ENCODE results near the gene BSG.
A peak's percentile ranks its signal among the peaks of the same experiment; 100 is the strongest.

BSG gene

DNA sequence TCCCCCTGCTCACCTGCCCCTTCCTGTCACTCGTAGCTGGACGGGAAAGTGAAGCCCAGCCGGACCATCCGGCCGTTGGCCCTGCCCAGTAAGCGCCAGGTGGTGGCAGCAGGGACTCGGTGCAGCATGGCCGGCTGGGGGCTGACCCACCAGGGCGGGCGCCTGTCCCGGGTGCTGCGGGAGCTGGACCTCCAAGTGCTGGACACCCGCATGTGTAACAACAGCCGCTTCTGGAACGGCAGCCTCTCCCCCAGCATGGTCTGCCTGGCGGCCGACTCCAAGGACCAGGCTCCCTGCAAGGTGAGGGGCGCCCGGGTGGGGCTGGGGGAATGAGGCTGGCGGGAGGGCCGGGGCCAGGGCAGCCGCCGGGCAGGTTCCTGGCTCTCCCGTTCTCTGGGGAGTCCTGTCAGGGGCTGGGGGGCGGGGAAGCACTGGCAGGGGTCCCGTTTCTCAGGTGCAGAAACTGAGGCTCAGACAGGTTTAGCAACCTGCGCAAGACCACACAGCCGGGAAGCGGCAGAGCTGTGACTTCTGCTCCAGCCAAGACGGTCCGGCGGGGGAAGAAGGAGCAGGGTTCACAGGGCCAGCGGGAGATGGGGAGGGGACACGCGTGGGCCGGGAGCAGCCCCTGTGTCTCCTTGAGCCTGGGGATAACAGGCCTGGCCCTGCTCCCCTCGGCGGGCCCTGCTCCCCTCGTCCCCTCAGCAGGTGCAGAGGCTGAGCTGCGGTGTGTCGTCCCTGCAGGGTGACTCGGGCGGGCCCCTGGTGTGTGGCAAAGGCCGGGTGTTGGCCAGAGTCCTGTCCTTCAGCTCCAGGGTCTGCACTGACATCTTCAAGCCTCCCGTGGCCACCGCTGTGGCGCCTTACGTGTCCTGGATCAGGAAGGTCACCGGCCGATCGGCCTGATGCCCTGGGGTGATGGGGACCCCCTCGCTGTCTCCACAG lies 23.2 kb upstream of the BSG start:
- in situ Hi-C loops (cut with MboI; ENCODE audit: low sequenced_read_pairs), result no loop called here
- no peaks in the 10 kb centered on the region; the same call in 1 of the 2 replicates for H3K27me3 ChIP-seq (ENCODE audit: low read depth)
- no peaks in the 10 kb centered on the region for H3K4me1 ChIP-seq
- H3K9me3 ChIP-seq, result no peaks in the 10 kb centered on the region
- no peaks in the 10 kb centered on the region for H3K36me3 ChIP-seq (replicated peaks)
- no peak overlapping the region for H3K4me3 ChIP-seq
- DNase-seq (ENCODE audit: low spot score in 2 of 2), result no peak

DNA sequence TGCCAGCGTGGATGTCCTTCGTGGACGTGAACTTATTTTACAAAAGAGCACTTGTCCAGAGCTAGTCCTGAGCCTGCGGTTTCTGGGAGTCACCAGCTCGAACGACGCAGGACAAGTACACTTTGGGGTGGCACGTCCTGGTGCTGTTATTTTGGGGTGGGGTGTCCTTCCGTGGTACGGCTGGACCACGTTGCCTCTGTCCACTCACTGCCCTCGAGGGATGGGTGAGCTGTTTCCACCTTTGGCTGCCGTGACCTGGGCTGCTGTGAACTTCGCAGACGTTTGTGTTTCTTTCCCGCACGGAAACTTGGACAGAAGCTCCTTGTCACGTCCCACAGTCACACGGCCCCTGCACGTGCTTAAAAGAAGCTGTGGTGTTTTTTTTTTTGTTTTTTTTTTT lies 17.6 kb upstream of the BSG start:
- in situ Hi-C loops (cut with MboI; ENCODE audit: low sequenced_read_pairs), result no loop called here
- Histone ChIP-seq H3K4me1 (no peaks in the 10 kb centered on the region), H3K36me3 (replicated peaks) (no peaks in the 10 kb centered on the region), H3K4me3 (no peak overlapping the region), H3K27me3 (ENCODE audit: low read depth) (no peaks in the 10 kb centered on the region), H3K9me3 (no peaks in the 10 kb centered on the region)
- no peak for DNase-seq (ENCODE audit: low spot score in 2 of 2)

DNA sequence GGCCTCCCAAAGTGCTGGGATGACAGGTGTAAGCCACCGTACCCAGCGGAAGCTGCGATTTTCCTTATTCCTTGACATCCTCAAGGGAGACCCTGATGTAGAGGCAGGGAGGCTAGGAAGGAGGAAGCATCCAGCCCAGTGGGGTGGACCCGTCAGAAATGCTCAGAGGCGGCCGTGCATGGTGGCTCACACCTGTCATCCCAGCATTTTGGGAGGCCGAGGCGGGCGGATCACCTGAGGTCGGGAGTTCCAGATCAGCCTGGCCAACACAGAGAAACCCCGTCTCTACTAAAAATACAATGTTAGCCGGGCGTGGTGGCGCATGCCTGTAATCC lies 17.0 kb upstream of the BSG start:
- no peaks in the 10 kb centered on the region for H3K9me3 ChIP-seq
- H3K4me3 ChIP-seq, result no peak overlapping the region
- H3K36me3 ChIP-seq (replicated peaks), result no peaks in the 10 kb centered on the region
- no peaks in the 10 kb centered on the region for H3K4me1 ChIP-seq
- DNase-seq (ENCODE audit: low spot score in 2 of 2), result no peak
- in situ Hi-C loops (cut with MboI; ENCODE audit: low sequenced_read_pairs), result no loop called here
- no peaks in the 10 kb centered on the region for H3K27me3 ChIP-seq (ENCODE audit: low read depth)

DNA sequence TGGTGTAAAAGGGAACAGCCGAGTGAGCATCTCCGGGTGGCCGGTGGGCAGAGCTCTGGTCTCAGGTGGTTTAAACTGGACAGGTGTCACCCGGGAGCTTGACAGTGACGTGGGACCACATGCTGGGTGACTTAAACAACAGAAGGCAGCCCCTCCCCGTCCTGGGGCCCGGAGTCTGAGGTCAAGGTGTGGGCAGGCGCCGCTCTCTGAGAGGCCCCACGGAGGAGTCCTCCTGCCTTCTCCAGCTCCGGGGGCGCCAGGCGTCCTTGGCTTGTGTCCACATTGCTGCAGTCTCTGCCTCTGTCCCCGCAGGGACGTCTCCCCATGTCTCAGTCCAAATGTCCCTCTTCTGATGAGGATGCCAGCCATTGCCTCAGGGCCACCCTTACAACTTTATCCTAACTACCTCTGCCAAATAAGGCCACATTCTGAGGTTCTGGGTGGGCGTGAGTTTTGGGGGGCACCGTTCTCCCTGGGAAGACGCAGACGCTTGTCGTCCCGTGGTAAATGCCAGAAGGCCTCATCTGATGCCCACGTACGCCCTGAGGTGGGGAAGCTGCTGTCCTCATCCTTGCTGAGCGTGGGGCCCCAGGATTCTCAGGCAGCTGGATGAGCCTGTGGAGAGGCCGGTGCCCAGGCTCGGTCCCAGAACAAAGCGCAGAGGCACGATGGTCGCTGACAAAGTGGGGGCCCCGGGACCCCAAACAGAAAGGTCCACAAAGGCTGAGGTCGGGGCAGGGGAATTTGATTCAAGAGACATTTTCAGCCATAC lies 15.6 kb upstream of the BSG start:
- Histone ChIP-seq H3K36me3 (replicated peaks) (no peaks in the 10 kb centered on the region), H3K9me3 (no peaks in the 10 kb centered on the region), H3K4me1 (no peaks in the 10 kb centered on the region), H3K27me3 (ENCODE audit: low read depth) (no peaks in the 10 kb centered on the region), H3K4me3 (no peak overlapping the region)
- in situ Hi-C loops (cut with MboI; ENCODE audit: low sequenced_read_pairs), result no loop called here
- DNase-seq (ENCODE audit: low spot score in 2 of 2), result no peak

DNA sequence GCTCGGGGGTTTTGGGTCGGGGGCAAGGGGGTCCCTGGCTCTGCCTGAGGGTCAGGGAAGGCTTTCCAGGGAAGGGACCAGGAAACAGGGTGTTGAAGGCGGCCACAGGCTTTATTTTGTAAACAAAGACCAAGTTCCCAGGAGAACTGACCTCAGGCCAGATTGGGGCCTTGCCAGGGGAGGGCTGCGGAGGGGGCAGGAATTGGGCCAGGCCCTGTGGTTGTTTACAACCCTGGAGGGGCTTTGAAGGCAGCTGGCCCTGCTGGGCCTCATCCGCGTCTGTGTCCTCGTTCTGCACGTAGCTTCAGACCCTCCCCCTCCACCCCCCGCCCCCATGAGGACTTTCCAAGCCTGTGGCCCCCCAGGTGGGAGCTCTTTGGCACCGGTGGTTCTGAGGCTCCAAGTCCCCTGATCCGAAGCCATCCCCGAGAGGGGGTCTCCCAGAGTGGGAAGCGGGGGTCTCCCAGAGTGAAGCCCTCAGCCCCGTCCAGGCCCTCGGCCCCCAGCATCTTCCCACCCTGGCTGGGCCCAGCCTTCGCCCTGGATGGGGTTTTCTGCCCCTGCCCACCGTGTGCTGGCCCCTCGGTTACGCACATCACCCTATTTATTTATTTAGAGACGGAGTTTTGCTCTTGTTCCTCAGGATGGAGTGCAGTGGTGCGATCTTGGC lies 13.5 kb upstream of the BSG start:
- H3K36me3 ChIP-seq (replicated peaks), result no peaks in the 10 kb centered on the region
- no peak overlapping the region for H3K4me3 ChIP-seq
- no peaks in the 10 kb centered on the region for H3K4me1 ChIP-seq
- no peak for DNase-seq (ENCODE audit: low spot score in 2 of 2)
- in situ Hi-C loops (cut with MboI; ENCODE audit: low sequenced_read_pairs), result no loop called here
- no peaks in the 10 kb centered on the region for H3K27me3 ChIP-seq (ENCODE audit: low read depth)
- no peaks in the 10 kb centered on the region; the same call in 1 of the 2 replicates for H3K9me3 ChIP-seq

DNA sequence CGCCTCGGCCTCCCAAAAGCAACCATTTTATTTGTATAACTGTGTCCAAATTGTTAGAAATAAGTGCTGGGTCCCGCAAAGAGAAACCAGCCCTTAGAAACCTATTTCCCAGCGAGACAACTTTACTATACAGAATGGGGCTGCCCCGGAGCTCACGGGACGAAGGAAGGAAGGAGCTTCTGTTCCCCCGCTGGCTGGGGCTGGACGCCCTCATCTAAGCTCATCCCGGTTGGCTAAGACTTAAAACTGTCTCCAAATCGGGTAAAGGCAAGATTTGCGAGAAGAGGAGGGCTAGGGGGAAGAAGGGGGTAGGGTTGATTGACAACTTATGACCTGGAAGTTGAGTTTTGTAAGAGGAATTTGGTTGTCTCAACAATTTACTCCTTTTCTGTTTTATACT lies 12.3 kb upstream of the BSG start:
- no peaks in the 10 kb centered on the region for H3K36me3 ChIP-seq (replicated peaks)
- no peaks in the 10 kb centered on the region for H3K4me1 ChIP-seq
- in situ Hi-C loops (cut with MboI; ENCODE audit: low sequenced_read_pairs), result no loop called here
- no peak for DNase-seq (ENCODE audit: low spot score in 2 of 2)
- H3K27me3 ChIP-seq (ENCODE audit: low read depth), result no peaks in the 10 kb centered on the region
- H3K9me3 ChIP-seq, result no peaks in the 10 kb centered on the region; the same call in 1 of the 2 replicates
- H3K4me3 ChIP-seq, result no peak overlapping the region

DNA sequence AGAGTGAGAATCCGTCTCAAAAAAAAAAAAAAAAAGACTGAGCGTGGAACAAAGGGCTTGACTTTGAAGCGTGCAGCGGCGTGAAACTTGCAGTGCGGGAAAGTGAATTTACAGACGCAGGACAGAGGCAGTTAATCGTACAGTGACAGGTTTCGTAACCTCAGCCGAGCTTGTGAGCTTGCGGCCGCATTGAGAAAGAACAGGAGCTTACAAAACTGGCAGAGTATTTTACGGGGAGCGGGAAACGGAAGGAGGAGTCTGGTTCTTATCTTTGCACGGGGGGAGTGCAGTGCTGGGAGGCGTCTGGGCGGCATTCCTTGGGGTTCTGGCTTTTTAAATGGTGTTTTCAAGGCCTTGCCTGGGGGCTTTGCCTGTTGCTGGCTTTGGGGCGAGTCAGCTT lies 6.0 kb upstream of the BSG start:
- no peak for DNase-seq (ENCODE audit: low spot score in 2 of 2)
- Histone ChIP-seq H3K36me3 (replicated peaks) (peaks cover 11% of the 10 kb centered on the region), H3K4me1 (no peaks in the 10 kb centered on the region; the same call in 1 of the 2 replicates), H3K27me3 (ENCODE audit: low read depth) (no peaks in the 10 kb centered on the region), H3K4me3 (no peak overlapping the region), H3K9me3 (peaks cover 2% of the 10 kb centered on the region; the same call in 1 of the 2 replicates)
- in situ Hi-C loops (cut with MboI; ENCODE audit: low sequenced_read_pairs), result no loop called here

DNA sequence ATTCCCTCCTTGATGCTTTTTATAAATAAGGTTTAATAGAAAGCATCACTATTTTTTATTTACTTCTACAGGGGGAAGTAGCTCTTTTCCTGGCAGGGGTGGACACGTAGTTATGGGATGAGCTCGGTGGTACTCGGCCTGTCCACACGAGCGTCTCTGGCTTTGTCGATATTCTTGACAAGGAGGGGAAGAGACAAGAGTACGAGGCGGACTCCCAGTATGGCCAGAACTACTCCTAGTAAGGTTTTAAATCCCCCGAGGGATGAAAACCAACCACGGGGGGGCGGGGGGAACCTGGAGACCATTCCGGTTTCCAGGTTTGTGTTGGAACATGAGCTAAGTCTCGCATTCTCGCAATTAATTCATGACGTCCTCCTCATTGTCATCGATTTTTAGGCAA lies 5.6 kb upstream of the BSG start:
- H3K4me3 ChIP-seq, result no peak overlapping the region
- H3K4me1 ChIP-seq, result no peaks in the 10 kb centered on the region; the same call in 1 of the 2 replicates
- H3K9me3 ChIP-seq, result peaks cover 2% of the 10 kb centered on the region; the same call in 1 of the 2 replicates
- peaks cover 11% of the 10 kb centered on the region for H3K36me3 ChIP-seq (replicated peaks)
- in situ Hi-C loops (cut with MboI; ENCODE audit: low sequenced_read_pairs), result no loop called here
- no peak for DNase-seq (ENCODE audit: low spot score in 2 of 2)
- no peaks in the 10 kb centered on the region for H3K27me3 ChIP-seq (ENCODE audit: low read depth)

DNA sequence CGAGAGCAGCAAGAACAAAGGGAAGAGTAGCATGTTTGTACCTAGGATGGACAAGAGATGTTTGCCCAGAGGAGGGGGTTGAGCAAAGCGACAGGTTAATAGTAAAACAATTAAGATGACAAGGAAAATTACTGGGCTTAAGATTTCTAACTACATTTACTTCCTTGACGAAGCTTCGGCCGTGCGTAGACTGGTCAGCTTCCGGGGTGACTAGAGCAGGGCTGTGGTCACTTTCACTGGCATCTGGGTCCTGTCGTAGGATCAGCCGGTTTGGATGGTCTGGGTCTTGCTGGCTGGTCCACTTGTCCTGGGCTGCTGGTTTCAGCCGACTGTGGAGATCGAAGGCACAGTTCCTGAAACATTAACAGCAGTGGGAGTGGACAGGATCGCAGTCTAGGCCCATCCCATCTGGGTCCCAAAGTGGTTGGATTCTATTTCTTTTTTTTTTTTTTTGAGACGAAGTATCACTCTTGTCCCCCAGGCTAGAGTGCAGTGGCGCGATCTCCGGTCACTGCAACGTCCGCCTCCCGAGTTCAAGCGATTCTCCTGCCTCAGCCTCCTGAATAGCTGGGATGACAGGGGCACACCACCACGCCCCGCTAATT lies 5.0 kb upstream of the BSG start:
- no peak for DNase-seq (ENCODE audit: low spot score in 2 of 2)
- Histone ChIP-seq H3K9me3 (peaks cover 2% of the 10 kb centered on the region; the same call in 1 of the 2 replicates), H3K27me3 (ENCODE audit: low read depth) (no peaks in the 10 kb centered on the region), H3K36me3 (replicated peaks) (peaks cover 11% of the 10 kb centered on the region), H3K4me3 (no peak overlapping the region), H3K4me1 (no peaks in the 10 kb centered on the region; the same call in 1 of the 2 replicates)
- in situ Hi-C loops (cut with MboI; ENCODE audit: low sequenced_read_pairs), result no loop called here

DNA sequence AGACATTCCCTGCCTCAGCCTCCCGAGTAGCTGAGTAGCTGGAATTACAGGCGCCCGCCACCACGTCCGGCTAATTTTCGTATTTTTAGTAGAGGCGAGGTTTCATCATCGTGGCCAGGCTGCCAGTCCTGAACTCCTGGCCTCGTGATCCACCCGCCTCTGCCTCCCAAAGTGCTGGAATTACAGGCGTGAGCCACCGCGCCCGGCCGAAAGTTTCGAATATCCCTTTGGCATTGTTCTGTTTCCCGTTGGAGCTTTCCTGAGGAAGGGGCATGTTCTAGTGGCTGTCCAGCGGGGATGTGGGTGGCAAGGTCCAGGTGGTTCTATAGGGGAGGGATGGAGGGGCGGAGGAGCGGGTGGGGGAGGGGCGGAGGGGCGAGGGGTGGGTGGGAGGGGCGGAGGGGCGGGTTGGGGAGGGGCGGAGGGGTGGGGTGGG lies 2.1 kb upstream of the BSG start:
- H3K27me3 ChIP-seq (ENCODE audit: low read depth), result no peaks in the 10 kb centered on the region
- peaks cover 2% of the 10 kb centered on the region; the same call in 1 of the 2 replicates for H3K9me3 ChIP-seq
- no peak overlapping the region for H3K4me3 ChIP-seq
- no peak for DNase-seq (ENCODE audit: low spot score in 2 of 2)
- peaks cover 11% of the 10 kb centered on the region for H3K4me1 ChIP-seq
- H3K36me3 ChIP-seq (replicated peaks), result peaks cover 26% of the 10 kb centered on the region
- in situ Hi-C loops (cut with MboI; ENCODE audit: low sequenced_read_pairs), result no loop called here

DNA sequence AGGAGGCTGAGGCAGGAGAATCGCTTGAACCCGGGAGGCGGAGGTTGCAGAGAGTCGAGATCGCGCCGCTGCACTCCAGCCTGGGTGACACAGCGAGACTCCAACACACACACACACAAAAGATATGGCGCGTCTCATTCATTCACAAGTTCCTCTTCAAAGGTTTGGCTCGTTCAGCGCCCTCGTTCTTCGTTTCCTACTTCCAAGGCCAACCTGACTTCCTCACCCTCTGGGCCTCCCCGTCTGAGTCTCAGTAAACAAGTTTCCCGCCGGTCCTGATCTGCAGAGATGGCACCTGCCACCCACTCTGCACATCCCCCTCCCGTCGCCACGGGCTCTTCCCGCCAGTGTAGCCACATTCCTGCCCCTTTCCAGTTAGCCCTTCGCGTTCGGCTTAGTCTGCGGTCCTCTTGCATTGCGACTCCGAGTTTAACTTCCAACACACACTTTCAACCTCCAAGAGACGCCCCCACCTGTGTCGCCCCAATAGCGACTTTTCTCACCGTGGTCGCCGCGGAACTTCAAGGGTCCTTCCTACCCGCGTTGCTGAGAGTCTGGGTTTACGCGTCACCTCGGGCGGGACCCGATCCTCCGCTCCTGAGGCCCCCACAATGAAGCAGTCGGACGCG lies 1.3 kb upstream of the BSG start:
- in situ Hi-C loops (cut with MboI; ENCODE audit: low sequenced_read_pairs), result no loop called here
- peak overlapping the region; percentile 98 for H3K4me3 ChIP-seq
- peak; percentile 65 to 84 for DNase-seq (ENCODE audit: low spot score in 2 of 2)
- no peaks in the 10 kb centered on the region for H3K27me3 ChIP-seq (ENCODE audit: low read depth)
- peaks cover 13% of the 10 kb centered on the region for H3K4me1 ChIP-seq
- H3K9me3 ChIP-seq, result peaks cover 2% of the 10 kb centered on the region; the same call in 1 of the 2 replicates
- peaks cover 30% of the 10 kb centered on the region for H3K36me3 ChIP-seq (replicated peaks)

DNA sequence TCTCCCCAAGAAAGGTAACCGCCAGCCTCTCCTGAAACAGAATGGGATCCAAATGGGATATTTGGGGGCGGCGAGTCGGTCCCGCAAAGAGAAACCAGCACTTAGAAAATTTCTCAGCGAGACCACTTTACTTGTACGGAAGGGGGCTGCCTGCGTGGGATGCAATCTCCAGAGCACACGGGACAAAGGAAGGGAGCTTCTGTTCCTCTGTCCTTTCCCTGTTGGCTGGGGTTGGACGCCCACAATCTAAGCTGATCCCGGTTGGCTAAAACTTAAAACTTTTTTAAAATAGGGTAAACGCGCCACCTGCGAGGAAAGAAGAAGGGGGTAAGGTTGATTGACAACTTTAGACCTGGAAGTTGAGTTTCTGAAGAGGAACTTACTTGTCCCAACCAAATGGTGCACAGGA lies 826 bp upstream of the BSG start:
- DNase-seq (ENCODE audit: low spot score in 2 of 2), result peak; percentile 69 to 74
- Histone ChIP-seq H3K9me3 (peaks cover 2% of the 10 kb centered on the region; the same call in 1 of the 2 replicates), H3K4me3 (peak overlapping the region; percentile 98), H3K4me1 (peaks cover 13% of the 10 kb centered on the region), H3K27me3 (ENCODE audit: low read depth) (no peaks in the 10 kb centered on the region), H3K36me3 (replicated peaks) (peaks cover 32% of the 10 kb centered on the region)
- in situ Hi-C loops (cut with MboI; ENCODE audit: low sequenced_read_pairs), result no loop called here

Data from HAP-1 (cell line).